ENCODE results near the gene LPAR3.

DNA sequence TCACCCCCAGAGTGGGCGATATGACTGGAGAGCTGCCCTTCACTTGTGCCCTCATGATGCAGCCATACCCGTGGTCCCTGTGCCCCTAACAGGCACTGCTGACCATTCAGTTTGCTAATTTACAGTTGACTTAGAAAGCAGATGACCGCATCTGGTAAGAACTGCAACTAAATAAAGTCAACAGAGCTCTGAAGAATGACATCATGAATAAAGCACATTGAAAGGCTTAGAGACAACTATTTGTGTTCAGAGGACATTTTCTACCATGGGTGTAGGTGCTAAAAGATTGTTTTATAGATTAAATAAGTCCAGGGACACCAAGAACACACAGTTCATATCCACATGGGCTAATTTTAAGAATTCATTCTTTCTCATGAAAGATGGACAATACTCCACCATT lies 65.5 kb downstream of the LPAR3 start:
- TF ChIP-seq EZH2 (IDR thresholded peaks at IDR 0.05; ENCODE audit: borderline replicate concordance, insufficient read depth, low read depth, low read length, poor library complexity, severe bottlenecking): no peak
- TF ChIP-seq, protein P1, sequence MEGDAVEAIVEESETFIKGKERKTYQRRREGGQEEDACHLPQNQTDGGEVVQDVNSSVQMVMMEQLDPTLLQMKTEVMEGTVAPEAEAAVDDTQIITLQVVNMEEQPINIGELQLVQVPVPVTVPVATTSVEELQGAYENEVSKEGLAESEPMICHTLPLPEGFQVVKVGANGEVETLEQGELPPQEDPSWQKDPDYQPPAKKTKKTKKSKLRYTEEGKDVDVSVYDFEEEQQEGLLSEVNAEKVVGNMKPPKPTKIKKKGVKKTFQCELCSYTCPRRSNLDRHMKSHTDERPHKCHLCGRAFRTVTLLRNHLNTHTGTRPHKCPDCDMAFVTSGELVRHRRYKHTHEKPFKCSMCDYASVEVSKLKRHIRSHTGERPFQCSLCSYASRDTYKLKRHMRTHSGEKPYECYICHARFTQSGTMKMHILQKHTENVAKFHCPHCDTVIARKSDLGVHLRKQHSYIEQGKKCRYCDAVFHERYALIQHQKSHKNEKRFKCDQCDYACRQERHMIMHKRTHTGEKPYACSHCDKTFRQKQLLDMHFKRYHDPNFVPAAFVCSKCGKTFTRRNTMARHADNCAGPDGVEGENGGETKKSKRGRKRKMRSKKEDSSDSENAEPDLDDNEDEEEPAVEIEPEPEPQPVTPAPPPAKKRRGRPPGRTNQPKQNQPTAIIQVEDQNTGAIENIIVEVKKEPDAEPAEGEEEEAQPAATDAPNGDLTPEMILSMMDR (IDR thresholded peaks at IDR 0.05): no peak

Data from B cell (primary cell).